Stimulated activated CD4-positive, alpha-beta T cell treated with anti-CD3 and anti-CD28 coated beads, Interleukin-12 subunit alpha, Interleukin-12 subunit beta, amount 100 ng/mL, for 24 hours (primary cell): ENCODE data around the gene LRRC25.

Experiments used
- DNase-seq, 2 experiments: peaks; one replicate each; pipeline ENCODE4 v3.0.0-alpha.2; 2020; ENCODE audit warnings: low read depth in 2 of 2

The LRRC25 gene

GRCh38 chr19:18424890-18425514, 27.6 kb upstream of the LRRC25 start:
- DNase-seq: no peak

GRCh38 chr19:18424122-18424889, 26.9 kb upstream of the LRRC25 start:
- DNase-seq: no peak

GRCh38 chr19:18423258-18424020, 26.0 kb upstream of the LRRC25 start:
- DNase-seq: no peak

- no peak for DNase-seq
Measured at GRCh38 chr19:18422530-18423191, 25.2 kb upstream of the LRRC25 start.

GRCh38 chr19:18421371-18421959, 24.0 kb upstream of the LRRC25 start:
- no peak for DNase-seq

- DNase-seq: no peak
Measured at GRCh38 chr19:18420930-18421329, 23.5 kb upstream of the LRRC25 start.

- DNase-seq: no peak
Measured at GRCh38 chr19:18419699-18420460, 22.5 kb upstream of the LRRC25 start.

- peak; percentile 47 to 53 for DNase-seq
Measured at GRCh38 chr19:18419195-18419698, 21.8 kb upstream of the LRRC25 start, which contains the start of gene SSBP4. Gene SSBP4, plus strand, starts transcription at chr19:18419398. Its CDS starts 251 bp downstream, at chr19:18419649.

GRCh38 chr19:18418483-18419194, 21.2 kb upstream of the LRRC25 start:
- no peak for DNase-seq

- no peak for DNase-seq
Measured at GRCh38 chr19:18418029-18418482, 20.6 kb upstream of the LRRC25 start.

- DNase-seq: no peak
Measured at GRCh38 chr19:18417250-18418028, 20.0 kb upstream of the LRRC25 start.

GRCh38 chr19:18416778-18417249, 19.4 kb upstream of the LRRC25 start:
- DNase-seq: peak in 1 of 2 experiments; percentile 62

- no peak for DNase-seq
Measured at GRCh38 chr19:18415178-18415867, 17.9 kb upstream of the LRRC25 start.

GRCh38 chr19:18414504-18415177, 17.2 kb upstream of the LRRC25 start:
- no peak for DNase-seq

- no peak for DNase-seq
Measured at GRCh38 chr19:18412610-18413239, 15.3 kb upstream of the LRRC25 start.

GRCh38 chr19:18408053-18408476, 10.6 kb upstream of the LRRC25 start:
- DNase-seq: no peak

- no peak for DNase-seq
Measured at GRCh38 chr19:18406749-18407148, 9.3 kb upstream of the LRRC25 start.
